SK-N-SH treated with all-trans-retinoic acid at 6 μM for 48 hours (cell line): ENCODE results near the gene C22orf23.

Experiments used
- ZFP30 ChIP-seq: fragments of 450-650 bp; formaldehyde crosslinking; IDR thresholded peaks from 2 replicates; pipeline ENCODE4 v1.5.0; 2022; ENCODE audit warnings: mild to moderate bottlenecking, moderate library complexity
- TF ChIP-seq, protein P1 (sequence below): fragments of 250-450 bp; sonication (Bioruptor Pico); IDR thresholded peaks from 2 replicates; pipeline ENCODE4 v1.5.0; 2020; ENCODE audit warnings: mild to moderate bottlenecking, moderate library complexity
- TF ChIP-seq, protein P2 (sequence below): fragments of 250-450 bp; sonication (Bioruptor Pico); IDR thresholded peaks from 2 replicates; pipeline ENCODE4 v1.8.0; 2020; ENCODE audit warnings: mild to moderate bottlenecking, moderate library complexity, borderline replicate concordance

DNA sequence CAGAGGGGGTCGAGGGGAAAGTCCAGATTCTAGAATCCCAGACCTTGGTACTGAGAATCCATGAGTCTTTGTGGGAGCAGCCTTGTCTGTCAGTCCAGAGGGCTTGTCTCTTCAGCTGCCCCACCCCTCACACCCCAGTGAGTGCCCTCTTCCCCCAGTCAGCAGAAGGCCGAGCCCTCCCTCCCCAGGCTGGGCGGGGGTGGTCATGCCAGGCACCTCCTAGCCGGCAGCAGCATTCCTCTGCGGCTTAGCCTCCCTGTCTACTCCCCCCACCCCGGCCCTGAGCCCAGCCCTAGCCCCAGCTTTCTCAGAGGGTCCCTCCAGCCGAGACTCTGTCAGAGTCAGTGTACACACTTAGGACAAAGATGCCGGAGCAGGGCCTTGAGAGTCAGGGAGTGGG lies 26.4 kb upstream of the C22orf23 start:
- TF ChIP-seq, protein P1, sequence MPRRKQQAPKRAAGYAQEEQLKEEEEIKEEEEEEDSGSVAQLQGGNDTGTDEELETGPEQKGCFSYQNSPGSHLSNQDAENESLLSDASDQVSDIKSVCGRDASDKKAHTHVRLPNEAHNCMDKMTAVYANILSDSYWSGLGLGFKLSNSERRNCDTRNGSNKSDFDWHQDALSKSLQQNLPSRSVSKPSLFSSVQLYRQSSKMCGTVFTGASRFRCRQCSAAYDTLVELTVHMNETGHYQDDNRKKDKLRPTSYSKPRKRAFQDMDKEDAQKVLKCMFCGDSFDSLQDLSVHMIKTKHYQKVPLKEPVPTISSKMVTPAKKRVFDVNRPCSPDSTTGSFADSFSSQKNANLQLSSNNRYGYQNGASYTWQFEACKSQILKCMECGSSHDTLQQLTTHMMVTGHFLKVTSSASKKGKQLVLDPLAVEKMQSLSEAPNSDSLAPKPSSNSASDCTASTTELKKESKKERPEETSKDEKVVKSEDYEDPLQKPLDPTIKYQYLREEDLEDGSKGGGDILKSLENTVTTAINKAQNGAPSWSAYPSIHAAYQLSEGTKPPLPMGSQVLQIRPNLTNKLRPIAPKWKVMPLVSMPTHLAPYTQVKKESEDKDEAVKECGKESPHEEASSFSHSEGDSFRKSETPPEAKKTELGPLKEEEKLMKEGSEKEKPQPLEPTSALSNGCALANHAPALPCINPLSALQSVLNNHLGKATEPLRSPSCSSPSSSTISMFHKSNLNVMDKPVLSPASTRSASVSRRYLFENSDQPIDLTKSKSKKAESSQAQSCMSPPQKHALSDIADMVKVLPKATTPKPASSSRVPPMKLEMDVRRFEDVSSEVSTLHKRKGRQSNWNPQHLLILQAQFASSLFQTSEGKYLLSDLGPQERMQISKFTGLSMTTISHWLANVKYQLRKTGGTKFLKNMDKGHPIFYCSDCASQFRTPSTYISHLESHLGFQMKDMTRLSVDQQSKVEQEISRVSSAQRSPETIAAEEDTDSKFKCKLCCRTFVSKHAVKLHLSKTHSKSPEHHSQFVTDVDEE (CRISPR knock-in tag), result no peak
- TF ChIP-seq, protein P2, sequence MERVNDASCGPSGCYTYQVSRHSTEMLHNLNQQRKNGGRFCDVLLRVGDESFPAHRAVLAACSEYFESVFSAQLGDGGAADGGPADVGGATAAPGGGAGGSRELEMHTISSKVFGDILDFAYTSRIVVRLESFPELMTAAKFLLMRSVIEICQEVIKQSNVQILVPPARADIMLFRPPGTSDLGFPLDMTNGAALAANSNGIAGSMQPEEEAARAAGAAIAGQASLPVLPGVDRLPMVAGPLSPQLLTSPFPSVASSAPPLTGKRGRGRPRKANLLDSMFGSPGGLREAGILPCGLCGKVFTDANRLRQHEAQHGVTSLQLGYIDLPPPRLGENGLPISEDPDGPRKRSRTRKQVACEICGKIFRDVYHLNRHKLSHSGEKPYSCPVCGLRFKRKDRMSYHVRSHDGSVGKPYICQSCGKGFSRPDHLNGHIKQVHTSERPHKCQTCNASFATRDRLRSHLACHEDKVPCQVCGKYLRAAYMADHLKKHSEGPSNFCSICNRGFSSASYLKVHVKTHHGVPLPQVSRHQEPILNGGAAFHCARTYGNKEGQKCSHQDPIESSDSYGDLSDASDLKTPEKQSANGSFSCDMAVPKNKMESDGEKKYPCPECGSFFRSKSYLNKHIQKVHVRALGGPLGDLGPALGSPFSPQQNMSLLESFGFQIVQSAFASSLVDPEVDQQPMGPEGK (CRISPR knock-in tag), result no peak
- no peak for TF ChIP-seq ZFP30 (CRISPR knock-in tag)
